ENCODE measurements around the gene FCAR.
"Not testable (repeated sequence)": the region's sequence is repeated elsewhere in the genome, so short reads cannot be mapped to it uniquely, and the experiment has no call there.

Gene FCAR

DNA sequence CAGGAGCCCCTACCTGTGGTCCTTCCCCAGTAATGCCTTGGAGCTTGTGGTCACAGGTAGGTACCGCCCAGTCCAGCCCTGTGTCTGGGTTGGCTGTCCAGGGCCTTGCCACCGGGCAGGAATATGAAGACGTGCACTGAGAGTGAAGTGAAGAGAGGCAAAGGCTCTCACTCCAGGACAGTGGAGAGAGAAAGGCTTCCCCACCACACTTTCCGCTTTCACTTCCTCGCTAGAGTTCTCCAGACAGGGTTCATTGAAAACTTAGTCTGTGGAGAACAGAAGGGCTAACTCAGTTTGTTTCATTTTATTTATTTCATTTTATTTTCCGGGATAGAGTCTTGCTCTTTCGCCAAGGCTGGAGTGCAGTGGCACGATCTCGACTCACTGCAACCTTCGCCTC, 14.2 kb downstream of the FCAR start:
- TF ChIP-seq, protein P1, sequence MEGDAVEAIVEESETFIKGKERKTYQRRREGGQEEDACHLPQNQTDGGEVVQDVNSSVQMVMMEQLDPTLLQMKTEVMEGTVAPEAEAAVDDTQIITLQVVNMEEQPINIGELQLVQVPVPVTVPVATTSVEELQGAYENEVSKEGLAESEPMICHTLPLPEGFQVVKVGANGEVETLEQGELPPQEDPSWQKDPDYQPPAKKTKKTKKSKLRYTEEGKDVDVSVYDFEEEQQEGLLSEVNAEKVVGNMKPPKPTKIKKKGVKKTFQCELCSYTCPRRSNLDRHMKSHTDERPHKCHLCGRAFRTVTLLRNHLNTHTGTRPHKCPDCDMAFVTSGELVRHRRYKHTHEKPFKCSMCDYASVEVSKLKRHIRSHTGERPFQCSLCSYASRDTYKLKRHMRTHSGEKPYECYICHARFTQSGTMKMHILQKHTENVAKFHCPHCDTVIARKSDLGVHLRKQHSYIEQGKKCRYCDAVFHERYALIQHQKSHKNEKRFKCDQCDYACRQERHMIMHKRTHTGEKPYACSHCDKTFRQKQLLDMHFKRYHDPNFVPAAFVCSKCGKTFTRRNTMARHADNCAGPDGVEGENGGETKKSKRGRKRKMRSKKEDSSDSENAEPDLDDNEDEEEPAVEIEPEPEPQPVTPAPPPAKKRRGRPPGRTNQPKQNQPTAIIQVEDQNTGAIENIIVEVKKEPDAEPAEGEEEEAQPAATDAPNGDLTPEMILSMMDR (IDR thresholded peaks at IDR 0.05; ENCODE audit: low read depth, low read length), result no peak
- TF ChIP-seq, protein P2, sequence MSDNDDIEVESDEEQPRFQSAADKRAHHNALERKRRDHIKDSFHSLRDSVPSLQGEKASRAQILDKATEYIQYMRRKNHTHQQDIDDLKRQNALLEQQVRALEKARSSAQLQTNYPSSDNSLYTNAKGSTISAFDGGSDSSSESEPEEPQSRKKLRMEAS (IDR thresholded peaks at IDR 0.05; ENCODE audit: low read depth, low read length), result no peak
- no peak for TF ChIP-seq POLR2A (IDR thresholded peaks at IDR 0.05; ENCODE audit: extremely low read depth, insufficient read length)
- no peak for TF ChIP-seq MYC (IDR thresholded peaks at IDR 0.05; ENCODE audit: low read depth, low read length)
- no peak for DNase-seq (ENCODE audit: low read depth)
- H3K4me3 ChIP-seq (ENCODE audit: low read depth, low read length), result no peak overlapping the region

DNA sequence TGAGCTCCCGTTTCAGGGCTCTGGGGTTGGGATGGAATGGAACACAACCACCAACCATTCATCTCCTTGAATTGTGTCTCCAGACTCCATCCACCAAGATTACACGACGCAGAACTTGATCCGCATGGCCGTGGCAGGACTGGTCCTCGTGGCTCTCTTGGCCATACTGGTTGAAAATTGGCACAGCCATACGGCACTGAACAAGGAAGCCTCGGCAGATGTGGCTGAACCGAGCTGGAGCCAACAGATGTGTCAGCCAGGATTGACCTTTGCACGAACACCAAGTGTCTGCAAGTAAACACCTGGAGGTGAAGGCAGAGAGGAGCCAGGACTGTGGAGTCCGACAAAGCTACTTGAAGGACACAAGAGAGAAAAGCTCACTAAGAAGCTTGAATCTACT, 15.5 kb downstream of the FCAR start:
- no peak overlapping the region for H3K4me3 ChIP-seq (ENCODE audit: low read depth, low read length)
- TF ChIP-seq POLR2A (IDR thresholded peaks at IDR 0.05; ENCODE audit: extremely low read depth, insufficient read length), result no peak
- no peak for TF ChIP-seq MYC (IDR thresholded peaks at IDR 0.05; ENCODE audit: low read depth, low read length)
- TF ChIP-seq, protein P1 (IDR thresholded peaks at IDR 0.05; ENCODE audit: low read depth, low read length), result no peak
- TF ChIP-seq, protein P2 (IDR thresholded peaks at IDR 0.05; ENCODE audit: low read depth, low read length), result no peak
- DNase-seq (ENCODE audit: low read depth), result no peak

DNA sequence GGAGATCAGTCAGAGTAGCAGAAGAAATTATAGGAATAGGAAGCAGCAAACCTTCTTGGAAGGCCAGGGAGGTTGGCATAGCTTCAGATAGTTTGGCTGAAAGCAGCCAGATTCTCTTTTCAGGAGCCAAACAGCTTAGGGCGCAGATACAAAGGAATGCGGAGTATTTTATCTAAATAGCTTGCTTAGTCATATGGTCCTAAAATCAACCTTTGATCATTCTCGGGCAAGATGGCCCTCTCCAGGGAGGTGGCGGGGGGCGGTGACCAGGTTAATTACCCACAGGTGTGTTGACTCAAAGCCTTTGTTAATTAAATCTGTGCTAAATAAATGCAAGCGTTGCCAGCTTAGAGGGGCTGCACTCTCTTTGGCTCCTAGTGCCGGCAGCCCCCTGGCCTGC, 19.4 kb downstream of the FCAR start:
- TF ChIP-seq MYC (IDR thresholded peaks at IDR 0.05; ENCODE audit: low read depth, low read length), result no peak
- TF ChIP-seq, protein P2 (IDR thresholded peaks at IDR 0.05; ENCODE audit: low read depth, low read length), result no peak
- TF ChIP-seq, protein P1 (IDR thresholded peaks at IDR 0.05; ENCODE audit: low read depth, low read length), result no peak
- no peak for TF ChIP-seq POLR2A (IDR thresholded peaks at IDR 0.05; ENCODE audit: extremely low read depth, insufficient read length)
- no peak overlapping the region for H3K4me3 ChIP-seq (ENCODE audit: low read depth, low read length)
- DNase-seq (ENCODE audit: low read depth), result no peak

DNA sequence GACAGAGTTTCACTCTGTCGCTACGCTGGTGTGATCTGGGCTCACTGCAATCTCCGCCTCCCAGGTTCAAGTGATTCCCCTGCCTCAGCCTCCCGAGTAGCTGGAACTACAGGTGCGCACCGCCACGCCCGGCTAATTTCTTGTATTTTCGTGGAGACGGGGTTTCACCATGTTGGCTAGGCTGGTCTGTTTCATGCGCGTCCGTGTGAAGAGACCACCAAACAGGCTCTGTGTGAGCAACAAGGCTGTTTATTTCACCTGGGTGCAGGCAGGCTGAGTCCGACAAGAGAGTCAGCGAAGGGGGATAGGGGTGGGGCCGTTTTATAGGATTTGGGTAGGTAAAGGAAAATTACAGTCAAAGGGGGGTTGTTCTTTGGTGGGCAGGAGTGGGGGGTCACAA, 20.1 kb downstream of the FCAR start:
- H3K4me3 ChIP-seq (ENCODE audit: low read depth, low read length); DNase-seq (ENCODE audit: low read depth): not testable (repeated sequence)

DNA sequence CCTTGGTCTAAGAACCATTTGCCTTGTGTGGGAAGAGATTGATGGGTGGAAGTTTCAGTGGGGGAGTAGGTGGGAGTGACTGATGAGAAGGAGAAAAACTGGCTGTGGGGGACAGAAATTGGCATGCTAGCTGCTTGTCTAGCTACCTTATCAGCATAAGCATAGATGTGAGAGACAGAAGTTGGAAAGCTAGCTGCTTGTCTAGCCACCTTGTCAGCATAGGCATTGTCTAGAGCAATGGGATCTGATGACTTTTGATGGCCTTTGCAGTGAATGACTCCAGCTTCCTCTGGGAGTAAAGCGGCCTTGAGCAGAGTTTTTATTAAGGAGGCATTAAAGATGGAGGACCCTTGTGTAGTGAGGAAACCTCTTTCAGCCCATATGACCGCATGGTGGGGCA, 22.0 kb downstream of the FCAR start:
- DNase-seq (ENCODE audit: low read depth), result no peak
- TF ChIP-seq POLR2A (IDR thresholded peaks at IDR 0.05; ENCODE audit: extremely low read depth, insufficient read length), result no peak
- no peak for TF ChIP-seq MYC (IDR thresholded peaks at IDR 0.05; ENCODE audit: low read depth, low read length)
- TF ChIP-seq, protein P1 (IDR thresholded peaks at IDR 0.05; ENCODE audit: low read depth, low read length), result no peak
- TF ChIP-seq, protein P2 (IDR thresholded peaks at IDR 0.05; ENCODE audit: low read depth, low read length), result no peak
- no peak overlapping the region for H3K4me3 ChIP-seq (ENCODE audit: low read depth, low read length)

DNA sequence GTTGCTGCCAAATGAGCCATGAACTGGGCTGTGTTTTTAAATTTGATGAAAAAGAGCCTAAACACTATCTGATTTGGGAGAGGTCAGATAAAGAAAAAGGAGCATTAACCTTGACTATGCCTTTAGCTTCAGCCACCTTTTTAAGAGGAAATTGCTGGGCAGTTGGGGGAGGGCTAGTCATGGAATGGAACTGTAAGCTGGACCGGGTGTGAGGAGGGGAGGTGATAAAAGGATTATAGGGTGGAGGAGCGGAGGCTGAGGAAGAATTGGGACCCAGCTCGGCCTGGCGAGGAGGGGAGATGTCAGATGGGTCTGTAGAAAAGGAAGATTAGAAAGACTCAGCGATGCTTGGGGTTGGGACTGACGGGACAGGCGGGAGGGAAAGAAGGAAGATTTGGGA, 24.6 kb downstream of the FCAR start:
- not testable (repeated sequence) for DNase-seq (ENCODE audit: low read depth); H3K4me3 ChIP-seq (ENCODE audit: low read depth, low read length)

DNA sequence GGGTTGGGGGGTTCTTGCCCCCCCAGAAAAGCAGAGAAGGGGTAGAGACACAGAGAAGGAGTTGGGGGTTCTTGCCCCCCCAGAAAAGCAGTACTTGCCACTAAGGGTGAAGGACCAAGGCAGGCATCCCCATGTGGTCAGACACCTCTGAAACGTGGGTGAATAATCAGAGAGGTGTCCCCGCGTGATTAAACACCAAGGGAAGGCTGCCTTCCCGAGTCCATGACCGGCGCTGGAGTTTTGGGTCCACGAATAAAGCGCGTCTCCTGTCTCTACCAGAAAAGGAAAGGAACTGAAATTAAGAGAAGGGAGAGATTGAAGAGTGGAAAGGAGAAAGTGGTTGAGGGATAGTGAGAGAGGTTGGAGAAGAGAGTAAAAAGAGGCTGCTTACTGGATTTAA, 25.6 kb downstream of the FCAR start:
- not testable (repeated sequence) for H3K4me3 ChIP-seq (ENCODE audit: low read depth, low read length); DNase-seq (ENCODE audit: low read depth)

DNA sequence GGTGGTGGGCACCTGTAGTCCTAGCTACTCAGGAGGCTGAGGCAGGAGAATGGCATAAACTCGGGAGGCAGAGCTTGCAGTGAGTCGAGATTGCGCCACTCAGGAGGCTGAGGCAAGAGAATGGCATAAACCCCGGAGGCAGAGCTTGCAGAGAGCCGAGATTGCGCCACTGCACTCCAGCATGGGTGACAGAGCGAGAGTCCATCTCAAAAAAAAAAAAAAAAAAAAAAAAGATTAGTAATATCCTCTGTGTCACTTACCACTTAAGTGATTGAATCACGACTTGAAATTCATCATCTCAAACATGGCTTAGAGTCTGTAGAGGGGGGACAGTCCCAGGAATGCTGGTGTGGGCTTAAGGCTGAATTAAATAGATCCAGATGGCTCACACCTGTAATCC, 27.1 kb downstream of the FCAR start:
- DNase-seq (ENCODE audit: low read depth), result peak; percentile 81

More for the DNA sequence above, 27.1 kb downstream of the FCAR start:
- H3K4me3 ChIP-seq (ENCODE audit: low read depth, low read length), result not testable (repeated sequence)
